Natural killer cell (primary cell): ENCODE results near the gene DYNLRB1. TPM values are rescaled to one million over a fixed set of nuclear protein-coding genes. Genes with fewer than 3 reads are reported as not detected.

Experiments used
- ATAC-seq, 3 donors: fragments of 150-1000 bp in 2 of 3; fragments of 200-7000 bp in 1 of 3; cut with Tn5 transposase; 1 replicate in 1 of 3; 2 replicates in 2 of 3; pipeline ENCODE4 v1.10.0; 2021; ENCODE audit warnings: mild to moderate bottlenecking in 2 of 3, moderate library complexity in 2 of 3
- DNase-seq, 2 donors: peaks; one replicate each; pipeline versions ENCODE4 v3.0.0 to v3.0.0-alpha.2; 2013 to 2021; ENCODE audit warnings: mixed read lengths in 1 of 2
- H3K27ac ChIP-seq: one replicate; pipeline ENCODE4 v1.5.1; 2013; ENCODE audit warnings: mild to moderate bottlenecking, low read length
- H3K27me3 ChIP-seq: one replicate; pipeline ENCODE4 v1.6.1; 2013; ENCODE audit warnings: low read length; ENCODE audit not compliant: control insufficient read depth, insufficient read depth
- H3K36me3 ChIP-seq: one replicate; pipeline ENCODE4 v1.6.1; 2013; ENCODE audit warnings: low read length; ENCODE audit not compliant: control insufficient read depth, insufficient read depth
- H3K4me1 ChIP-seq: one replicate; pipeline ENCODE4 v1.6.1; 2013; ENCODE audit warnings: low read length; ENCODE audit not compliant: control insufficient read depth, insufficient read depth
- H3K4me3 ChIP-seq: one replicate; pipeline ENCODE4 v1.5.1; 2013; ENCODE audit warnings: low read length
- H3K9me3 ChIP-seq: one replicate; pipeline ENCODE4 v1.6.1; 2013; ENCODE audit warnings: low read length; ENCODE audit not compliant: control insufficient read depth, insufficient read depth
- H3K27ac Mint-ChIP-seq, 2 donors: one replicate each; pipeline ENCODE4 v1.8.0; 2022; ENCODE audit warnings: mild to moderate bottlenecking in 2 of 2, mixed read lengths in 2 of 2, moderate library complexity in 1 of 2
- H3K27me3 Mint-ChIP-seq, 2 donors: one replicate each; pipeline ENCODE4 v1.8.0; 2022; ENCODE audit warnings: low read depth in 2 of 2, mixed read lengths in 2 of 2
- H3K36me3 Mint-ChIP-seq: one replicate; pipeline ENCODE4 v1.8.0; 2022; ENCODE audit warnings: mixed read lengths
- H3K4me1 Mint-ChIP-seq, 2 donors: one replicate each; pipeline ENCODE4 v1.8.0; 2022; ENCODE audit warnings: mixed read lengths in 2 of 2
- H3K4me3 Mint-ChIP-seq: one replicate; pipeline ENCODE4 v1.8.0; 2022; ENCODE audit warnings: mild to moderate bottlenecking, moderate library complexity, mixed read lengths
- H3K9me3 Mint-ChIP-seq, 2 donors: one replicate each; pipeline ENCODE4 v1.8.0; 2022; ENCODE audit warnings: mixed read lengths in 2 of 2
- whole genome bisulfite sequencing: methylation state at CpG from one replicate; pipeline ENCODE4 v1.1.7; 2013; ENCODE audit warnings: missing lambda C conversion rate; ENCODE audit not compliant: insufficient coverage; 5-methylcytosine and 5-hydroxymethylcytosine counted together
- intact Hi-C: fragments of 100-400 bp; cut with micrococcal nuclease; formaldehyde crosslinking; loops from one replicate; pipeline ENCODE4 v1.14.2; 2022
- total RNA-seq, 4 donors: library from RNA; stranded (reverse); fragments of 120-200 nt in 1 of 4; gene quantifications; one replicate each; pipeline versions ENCODE4 v1.2.3 to v1.2.4, GENCODE V29; 2013 to 2022
- TF ChIP-seq, protein P1 (sequence below): fragments of 200-600 bp; IDR thresholded peaks from one replicate; pipeline ENCODE4 v1.8.0; 2022; ENCODE audit warnings: antibody characterized with exemption

The DYNLRB1 gene
- total RNA-seq, 3 donors from 2014 or later (not counting 1 experiment from before 2014, with no cell fraction given) = 58.7 to 65.5 (median 61.4) TPM

DNA sequence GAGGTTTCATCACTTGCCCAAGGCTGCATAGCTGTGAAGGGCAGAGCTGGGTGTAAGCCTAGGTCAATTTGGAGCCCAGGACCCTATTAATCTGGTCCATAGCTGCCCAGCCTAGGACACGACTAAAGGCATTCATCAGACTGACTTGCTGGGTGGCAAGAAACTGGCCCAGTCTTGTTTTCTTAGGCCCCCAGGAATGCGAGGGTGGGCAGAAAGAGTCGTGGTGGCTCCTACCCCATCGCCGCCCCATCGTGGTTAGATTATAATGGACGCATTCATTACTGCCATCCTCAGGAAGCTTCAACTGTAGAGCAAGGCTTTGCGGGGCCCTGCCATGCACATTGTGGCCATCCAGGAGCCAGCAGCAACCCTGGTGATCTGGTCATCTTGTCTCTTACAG, 16.1 kb downstream of the DYNLRB1 start:
- no peaks in the 10 kb centered on the region for H3K9me3 ChIP-seq
- Mint-ChIP-seq H3K9me3 (no peaks in the 10 kb centered on the region), H3K4me1 (peaks cover 29 to 32% of the 10 kb centered on the region in 2 donors), H3K27me3 (no peaks in the 10 kb centered on the region), H3K36me3 (no peaks in the 10 kb centered on the region), H3K27ac (no peak overlapping the region), H3K4me3 (no peak overlapping the region)
- no peak for ATAC-seq
- intact Hi-C loops = loop anchor here (10.0 kb wide), 1 partner anchor 172 kb away; the partner anchor contains the start of gene TP53INP2
- no peak overlapping the region for H3K4me3 ChIP-seq
- DNase-seq = no peak
- TF ChIP-seq, protein P1, sequence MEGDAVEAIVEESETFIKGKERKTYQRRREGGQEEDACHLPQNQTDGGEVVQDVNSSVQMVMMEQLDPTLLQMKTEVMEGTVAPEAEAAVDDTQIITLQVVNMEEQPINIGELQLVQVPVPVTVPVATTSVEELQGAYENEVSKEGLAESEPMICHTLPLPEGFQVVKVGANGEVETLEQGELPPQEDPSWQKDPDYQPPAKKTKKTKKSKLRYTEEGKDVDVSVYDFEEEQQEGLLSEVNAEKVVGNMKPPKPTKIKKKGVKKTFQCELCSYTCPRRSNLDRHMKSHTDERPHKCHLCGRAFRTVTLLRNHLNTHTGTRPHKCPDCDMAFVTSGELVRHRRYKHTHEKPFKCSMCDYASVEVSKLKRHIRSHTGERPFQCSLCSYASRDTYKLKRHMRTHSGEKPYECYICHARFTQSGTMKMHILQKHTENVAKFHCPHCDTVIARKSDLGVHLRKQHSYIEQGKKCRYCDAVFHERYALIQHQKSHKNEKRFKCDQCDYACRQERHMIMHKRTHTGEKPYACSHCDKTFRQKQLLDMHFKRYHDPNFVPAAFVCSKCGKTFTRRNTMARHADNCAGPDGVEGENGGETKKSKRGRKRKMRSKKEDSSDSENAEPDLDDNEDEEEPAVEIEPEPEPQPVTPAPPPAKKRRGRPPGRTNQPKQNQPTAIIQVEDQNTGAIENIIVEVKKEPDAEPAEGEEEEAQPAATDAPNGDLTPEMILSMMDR = no peak
- 90% methylated on average over 8 of the region's 8 CpGs for WGBS
- peaks cover 65% of the 10 kb centered on the region for H3K36me3 ChIP-seq
- no peaks in the 10 kb centered on the region for H3K27me3 ChIP-seq
- H3K4me1 ChIP-seq = peaks cover 21% of the 10 kb centered on the region
- H3K27ac ChIP-seq = no peak overlapping the region

DNA sequence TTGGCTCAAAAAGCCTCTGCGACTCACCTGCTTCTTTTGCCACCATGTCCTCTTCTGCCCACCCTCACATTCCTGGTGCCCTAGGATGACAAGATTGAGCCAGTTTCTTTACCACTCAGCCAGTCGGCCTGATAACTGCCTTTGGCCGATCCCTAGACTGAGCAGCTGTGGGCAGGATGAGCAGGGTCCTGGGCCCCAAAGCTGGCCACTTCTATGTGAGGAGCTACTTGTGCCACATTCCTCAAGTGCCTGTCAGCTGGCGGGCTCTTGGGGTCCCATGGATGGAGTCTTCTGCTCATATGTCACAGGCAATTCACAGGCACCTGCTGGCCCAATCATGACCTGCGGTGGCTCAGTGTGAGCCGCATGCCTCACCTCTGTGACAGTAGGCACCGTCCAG, 16.5 kb downstream of the DYNLRB1 start:
- H3K27me3 Mint-ChIP-seq = no peaks in the 10 kb centered on the region
- no peak overlapping the region for H3K27ac ChIP-seq
- H3K36me3 Mint-ChIP-seq = no peaks in the 10 kb centered on the region
- no peaks in the 10 kb centered on the region for H3K9me3 Mint-ChIP-seq
- DNase-seq (no peak), ATAC-seq (no peak)
- WGBS = 96% methylated on average over 7 of the region's 7 CpGs
- peaks cover 29 to 32% of the 10 kb centered on the region in 2 donors for H3K4me1 Mint-ChIP-seq
- peaks cover 63% of the 10 kb centered on the region for H3K36me3 ChIP-seq
- TF ChIP-seq, protein P1 = no peak
- no peaks in the 10 kb centered on the region for H3K9me3 ChIP-seq
- intact Hi-C loops = loop anchor here (10.0 kb wide), 1 partner anchor 172 kb away; the partner anchor contains the start of gene TP53INP2
- H3K27ac Mint-ChIP-seq = no peak overlapping the region
- no peak overlapping the region for H3K4me3 ChIP-seq
- peaks cover 21% of the 10 kb centered on the region for H3K4me1 ChIP-seq
- H3K4me3 Mint-ChIP-seq = no peak overlapping the region
- H3K27me3 ChIP-seq = no peaks in the 10 kb centered on the region

DNA sequence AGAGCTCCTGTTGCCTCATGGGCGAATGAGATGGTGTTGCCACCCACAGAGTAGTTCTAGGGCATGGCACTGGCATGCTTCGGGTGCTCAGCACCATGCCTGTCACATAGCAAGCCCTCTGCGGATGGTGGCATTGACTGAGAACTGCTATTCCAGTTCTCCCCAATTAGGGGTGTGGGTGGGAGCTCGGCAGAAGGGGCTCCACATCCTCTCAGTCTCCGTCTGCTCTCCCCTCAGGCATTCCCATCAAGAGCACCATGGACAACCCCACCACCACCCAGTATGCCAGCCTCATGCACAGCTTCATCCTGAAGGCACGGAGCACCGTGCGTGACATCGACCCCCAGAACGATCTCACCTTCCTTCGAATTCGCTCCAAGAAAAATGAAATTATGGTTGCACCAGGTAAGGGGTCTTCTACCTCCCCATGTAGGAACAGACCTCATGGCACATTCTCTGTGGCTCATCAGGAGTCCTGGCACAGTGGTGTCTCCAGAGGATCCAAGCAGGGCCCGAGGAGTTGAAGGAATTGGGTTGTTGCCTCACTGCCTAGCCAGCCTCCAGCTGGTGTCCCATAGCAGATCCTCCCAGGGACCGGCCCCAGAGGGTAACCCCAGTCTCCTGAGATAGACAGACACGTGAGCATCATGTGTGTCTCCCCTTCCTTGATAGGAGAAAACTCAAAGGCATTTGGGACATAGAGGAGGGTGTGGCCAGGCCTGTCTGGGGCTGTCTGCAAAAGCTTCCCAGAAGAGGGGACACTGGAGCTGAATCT, 18.4 kb downstream of the DYNLRB1 start:
- ATAC-seq = no peak
- Histone ChIP-seq H3K4me3 (no peak overlapping the region), H3K27ac (no peak overlapping the region), H3K4me1 (peaks cover 13% of the 10 kb centered on the region), H3K36me3 (peaks cover 54% of the 10 kb centered on the region), H3K27me3 (no peaks in the 10 kb centered on the region), H3K9me3 (no peaks in the 10 kb centered on the region)
- 97% methylated on average over 15 of the region's 15 CpGs for WGBS
- Mint-ChIP-seq H3K9me3 (no peaks in the 10 kb centered on the region), H3K4me3 (no peak overlapping the region), H3K36me3 (no peaks in the 10 kb centered on the region), H3K4me1 (peaks cover 20 to 23% of the 10 kb centered on the region in 2 donors), H3K27me3 (no peaks in the 10 kb centered on the region), H3K27ac (no peak overlapping the region)
- intact Hi-C loops = loop anchor here (10.0 kb wide), 1 partner anchor 170 kb away; the partner anchor contains the start of gene TP53INP2
- TF ChIP-seq, protein P1 = no peak
- DNase-seq = no peak
